Endodermal cell (in vitro differentiated cells): ENCODE results near the gene KIAA1614. TPM values are rescaled to one million over a fixed set of nuclear protein-coding genes. Genes with fewer than 3 reads are reported as not detected.

ENCODE experiments used
- DNase-seq: peaks from one replicate; pipeline ENCODE4 v3.0.0-alpha.2; 2017
- H3K27ac ChIP-seq: 2 replicates; pipeline ENCODE4 v1.5.1; 2013; ENCODE audit warnings: mild to moderate bottlenecking, low read depth, low read length, moderate library complexity
- H3K27me3 ChIP-seq: 2 replicates; pipeline ENCODE4 v1.6.1; 2013; ENCODE audit warnings: mild to moderate bottlenecking, low read length, moderate library complexity; ENCODE audit not compliant: insufficient read depth, control insufficient read depth, poor library complexity, severe bottlenecking
- H3K36me3 ChIP-seq: 2 replicates; pipeline ENCODE4 v1.7.0; 2013; ENCODE audit warnings: mild to moderate bottlenecking, low read length, moderate library complexity; ENCODE audit not compliant: control insufficient read depth, insufficient read depth
- H3K4me1 ChIP-seq: one replicate; pipeline ENCODE4 v1.7.0; 2013; ENCODE audit warnings: low read length; ENCODE audit not compliant: control insufficient read depth, insufficient read depth
- H3K4me3 ChIP-seq: 2 replicates; pipeline ENCODE4 v1.5.1; 2013; ENCODE audit warnings: mild to moderate bottlenecking, low read length, moderate library complexity
- H3K9ac ChIP-seq: 2 replicates; pipeline ENCODE4 v1.6.1; 2013; ENCODE audit warnings: mild to moderate bottlenecking, low read length, moderate library complexity; ENCODE audit not compliant: poor library complexity, severe bottlenecking; ENCODE audit errors: extremely low read depth
- H3K9me3 ChIP-seq: 2 replicates; pipeline ENCODE4 v1.6.1; 2013; ENCODE audit warnings: mild to moderate bottlenecking, low read length, moderate library complexity; ENCODE audit not compliant: control insufficient read depth
- H3K27ac Mint-ChIP-seq: 2 replicates; pipeline ENCODE4 v1.8.0; 2020; ENCODE audit warnings: mixed read lengths
- H3K27me3 Mint-ChIP-seq: 2 replicates; pipeline ENCODE4 v1.8.0; 2021; ENCODE audit warnings: mild to moderate bottlenecking, mixed read lengths; ENCODE audit not compliant: insufficient read depth
- H3K36me3 Mint-ChIP-seq: 2 replicates; pipeline ENCODE4 v1.8.0; 2020; ENCODE audit warnings: low read depth, mixed read lengths
- H3K4me1 Mint-ChIP-seq: 2 replicates; pipeline ENCODE4 v1.8.0; 2020; ENCODE audit warnings: mixed read lengths
- H3K4me3 Mint-ChIP-seq: 2 replicates; pipeline ENCODE4 v1.8.0; 2020; ENCODE audit warnings: mild to moderate bottlenecking, moderate library complexity, mixed read lengths
- H3K9me3 Mint-ChIP-seq: 2 replicates; pipeline ENCODE4 v1.8.0; 2020; ENCODE audit warnings: mild to moderate bottlenecking, mixed read lengths
- WGBS, 2 experiments: methylation state at CpG; one replicate each; pipeline versions ENCODE4 v1.1.5 to v1.1.7; 2013; ENCODE audit warnings: missing lambda C conversion rate in 2 of 2, mixed read lengths in 1 of 2; ENCODE audit not compliant: insufficient coverage in 1 of 2, insufficient read length in 1 of 2; 5-methylcytosine and 5-hydroxymethylcytosine counted together
- total RNA-seq, 2 donors: library from RNA; stranded (reverse); fragmentation: NEBNext Ultra II Directional in 1 of 2; extraction: Animal tissue kit (Norgen Biotek cat#: 25700) in 1 of 2; gene quantifications; 2 replicates in 1 of 2; 3 replicates in 1 of 2; pipeline ENCODE4 v1.2.1, GENCODE V29; 2021
- TF ChIP-seq, protein P1 (sequence below): fragments of 200-600 bp; sonication (generic); conservative IDR thresholded peaks from 2 replicates; pipeline ENCODE4 v1.5.0; 2021; ENCODE audit warnings: antibody characterized with exemption, mild to moderate bottlenecking

Gene KIAA1614
- total RNA-seq, 2 donors from 2014 or later, result 3.3 to 5.8 TPM

- TF ChIP-seq, protein P1, sequence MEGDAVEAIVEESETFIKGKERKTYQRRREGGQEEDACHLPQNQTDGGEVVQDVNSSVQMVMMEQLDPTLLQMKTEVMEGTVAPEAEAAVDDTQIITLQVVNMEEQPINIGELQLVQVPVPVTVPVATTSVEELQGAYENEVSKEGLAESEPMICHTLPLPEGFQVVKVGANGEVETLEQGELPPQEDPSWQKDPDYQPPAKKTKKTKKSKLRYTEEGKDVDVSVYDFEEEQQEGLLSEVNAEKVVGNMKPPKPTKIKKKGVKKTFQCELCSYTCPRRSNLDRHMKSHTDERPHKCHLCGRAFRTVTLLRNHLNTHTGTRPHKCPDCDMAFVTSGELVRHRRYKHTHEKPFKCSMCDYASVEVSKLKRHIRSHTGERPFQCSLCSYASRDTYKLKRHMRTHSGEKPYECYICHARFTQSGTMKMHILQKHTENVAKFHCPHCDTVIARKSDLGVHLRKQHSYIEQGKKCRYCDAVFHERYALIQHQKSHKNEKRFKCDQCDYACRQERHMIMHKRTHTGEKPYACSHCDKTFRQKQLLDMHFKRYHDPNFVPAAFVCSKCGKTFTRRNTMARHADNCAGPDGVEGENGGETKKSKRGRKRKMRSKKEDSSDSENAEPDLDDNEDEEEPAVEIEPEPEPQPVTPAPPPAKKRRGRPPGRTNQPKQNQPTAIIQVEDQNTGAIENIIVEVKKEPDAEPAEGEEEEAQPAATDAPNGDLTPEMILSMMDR, result no peak
- H3K9me3 Mint-ChIP-seq, result no peaks in the 10 kb centered on the region
- H3K9me3 ChIP-seq, result no peaks in the 10 kb centered on the region
- H3K9ac ChIP-seq, result no peak overlapping the region
- H3K4me1 Mint-ChIP-seq, result peaks cover 66% of the 10 kb centered on the region
- no peak for DNase-seq
- H3K27ac Mint-ChIP-seq, result no peak overlapping the region
- no peaks in the 10 kb centered on the region for H3K27me3 ChIP-seq
- no peaks in the 10 kb centered on the region for H3K36me3 ChIP-seq
- no peak overlapping the region for H3K4me3 ChIP-seq
- WGBS, 2 experiments, result 70 to 74% methylated on average over 10 to 14 of the region's 14 CpGs
- no peaks in the 10 kb centered on the region for H3K36me3 Mint-ChIP-seq
- peak overlapping the region; percentile 92 for H3K27ac ChIP-seq
- H3K27me3 Mint-ChIP-seq, result no peaks in the 10 kb centered on the region
- no peak overlapping the region for H3K4me3 Mint-ChIP-seq
- H3K4me1 ChIP-seq, result peaks cover 45% of the 10 kb centered on the region
These were observed 13.7 kb downstream of the KIAA1614 start for GRCh38 chr1:180926164-180926981.

DNA sequence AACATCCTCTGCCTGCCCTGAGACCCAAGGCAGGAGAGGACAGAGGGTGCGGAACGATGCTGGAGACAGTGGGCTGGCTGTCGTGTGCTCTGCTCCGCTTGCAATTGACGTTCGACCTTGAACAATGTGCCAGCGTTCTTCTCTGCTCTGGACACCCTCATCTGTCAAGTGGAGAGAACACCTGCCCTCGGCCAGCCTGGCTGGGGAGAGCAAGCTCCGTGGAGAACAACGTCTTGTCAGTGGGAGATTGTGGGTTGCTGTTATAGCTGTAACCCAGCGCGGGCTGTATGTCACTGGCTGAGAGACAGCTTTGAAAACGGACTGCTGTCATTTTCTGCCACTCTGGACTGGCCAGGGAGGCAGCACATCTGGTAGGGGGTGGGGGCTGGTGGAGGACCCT is 14.7 kb downstream of the KIAA1614 start:
- Mint-ChIP-seq H3K4me1 (peaks cover 57% of the 10 kb centered on the region), H3K27me3 (no peaks in the 10 kb centered on the region), H3K9me3 (no peaks in the 10 kb centered on the region), H3K36me3 (no peaks in the 10 kb centered on the region), H3K4me3 (no peak overlapping the region), H3K27ac (peak overlapping the region; percentile 11)
- H3K9ac ChIP-seq, result no peak overlapping the region
- H3K27ac ChIP-seq, result peak overlapping the region; percentile 92
- no peaks in the 10 kb centered on the region for H3K27me3 ChIP-seq
- DNase-seq, result no peak
- TF ChIP-seq, protein P1, result no peak
- H3K36me3 ChIP-seq, result no peaks in the 10 kb centered on the region
- WGBS, 2 experiments, result 91 to 95% methylated on average over 4 to 13 of the region's 13 CpGs
- H3K4me1 ChIP-seq, result peaks cover 45% of the 10 kb centered on the region
- no peaks in the 10 kb centered on the region for H3K9me3 ChIP-seq
- no peak overlapping the region for H3K4me3 ChIP-seq

- H3K9me3 Mint-ChIP-seq, result no peaks in the 10 kb centered on the region
- no peaks in the 10 kb centered on the region for H3K27me3 Mint-ChIP-seq
- H3K36me3 Mint-ChIP-seq, result no peaks in the 10 kb centered on the region
- Histone ChIP-seq H3K36me3 (no peaks in the 10 kb centered on the region), H3K4me3 (no peak overlapping the region), H3K27me3 (no peaks in the 10 kb centered on the region), H3K9me3 (no peaks in the 10 kb centered on the region), H3K27ac (peak overlapping the region; percentile 92), H3K9ac (no peak overlapping the region), H3K4me1 (peaks cover 45% of the 10 kb centered on the region)
- H3K27ac Mint-ChIP-seq, result peak overlapping the region; percentile 11
- TF ChIP-seq, protein P1, result no peak
- peaks cover 52% of the 10 kb centered on the region for H3K4me1 Mint-ChIP-seq
- 67% methylated on average over 4 of the region's 4 CpGs; no CpG with 5 or more reads in 1 of the 2 experiments for WGBS, 2 experiments
- no peak for DNase-seq
- no peak overlapping the region for H3K4me3 Mint-ChIP-seq
These were observed 15.1 kb downstream of the KIAA1614 start for GRCh38 chr1:180927841-180928240.
